Right lung (tissue), 10 donors: Measurements from ENCODE around the gene UGT2A3. TPM values are rescaled to one million over a fixed set of nuclear protein-coding genes. Genes with fewer than 3 reads are reported as not detected.
"Not testable (repeated sequence)": the region's sequence is repeated elsewhere in the genome, so short reads cannot be mapped to it uniquely, and the experiment has no call there.

ENCODE experiments used
- DNase-seq, 2 donors: peaks; one replicate each; pipeline ENCODE4 v3.0.0-alpha.2; 2013
- long read RNA-seq, 8 donors: transcript quantifications; one replicate each; lab custom pipeline, GENCODE V29; 2026
- polyA plus RNA-seq, 5 donors: library from polyadenylated mRNA; unstranded; fragments of 120-200 nt; gene quantifications; one replicate each; pipeline versions ENCODE4 v1.2.1 to v1.2.3, GENCODE V29; 2013; ENCODE audit warnings: inconsistent platforms in 1 of 5, low replicate concordance in 1 of 5; ENCODE audit not compliant: insufficient read length in 5 of 5, insufficient read depth in 1 of 5

UGT2A3 gene
- polyA plus RNA-seq: 10 to 100 TPM in 1 of 5 donors, 1 to 10 TPM in 4; 2.5 to 20.8 (median 5.3) TPM
- long read RNA-seq, donor 1, partial matches to known transcripts: 0 of 2 reads
- long read RNA-seq, donor 1, other reads (novel, unspliced or antisense): 0 of 2 reads
- long read RNA-seq, donor 2, partial matches to known transcripts: 12 of 13 reads
- long read RNA-seq, donor 2, other reads (novel, unspliced or antisense): 0 of 13 reads
- long read RNA-seq, donor 3, partial matches to known transcripts: 40 of 42 reads
- long read RNA-seq, donor 3, other reads (novel, unspliced or antisense): 0 of 42 reads
- long read RNA-seq, donor 4: 0 reads
- long read RNA-seq, donor 5, partial matches to known transcripts: 109 of 109 reads
- long read RNA-seq, donor 5, other reads (novel, unspliced or antisense): 0 of 109 reads
- long read RNA-seq, donor 6, partial matches to known transcripts: 0 of 1 reads
- long read RNA-seq, donor 6, other reads (novel, unspliced or antisense): 0 of 1 reads
- long read RNA-seq, donor 7, partial matches to known transcripts: 79 of 82 reads
- long read RNA-seq, donor 7, other reads (novel, unspliced or antisense): 0 of 82 reads
- long read RNA-seq, donor 8: 0 reads

DNA sequence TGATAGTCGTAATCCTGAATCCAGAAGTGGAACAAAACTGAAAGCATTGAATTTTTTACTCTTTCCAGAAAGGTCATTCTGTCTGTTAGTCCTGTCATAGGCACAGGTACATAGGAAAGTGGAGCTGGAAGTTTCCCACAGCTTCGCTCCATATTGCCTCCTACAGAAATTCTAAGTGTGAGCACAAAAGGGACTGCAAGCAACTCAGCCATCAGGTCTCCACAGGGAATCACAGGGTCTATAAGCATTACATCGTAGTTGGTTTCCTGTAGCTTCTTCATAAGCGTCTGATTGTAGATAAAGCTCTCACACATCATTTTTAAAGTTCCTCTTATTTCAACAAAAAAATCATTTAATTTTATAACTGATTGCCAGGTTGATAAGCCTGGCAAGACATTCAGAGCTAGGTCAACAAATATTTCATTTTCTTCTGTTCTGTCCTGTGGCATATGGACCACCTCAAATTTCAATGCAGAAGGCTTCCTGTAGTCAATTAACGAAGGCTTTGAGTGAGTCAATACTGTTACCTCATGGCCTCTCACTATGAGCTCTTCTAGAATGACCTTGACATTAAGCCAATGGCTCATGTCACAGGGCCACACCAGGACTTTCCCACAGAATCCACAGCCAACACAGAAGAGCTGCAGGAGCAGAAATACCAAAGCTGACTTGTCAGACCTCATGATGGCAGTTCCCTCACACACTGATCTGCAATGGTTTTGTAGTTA is at the start of gene UGT2A3:
UGT2A3 (minus strand) TSS at position 727 of the 728 bp plus-strand sequence; CDS start at position 683, 44 bp downstream.
- DNase-seq: no peak

DNA sequence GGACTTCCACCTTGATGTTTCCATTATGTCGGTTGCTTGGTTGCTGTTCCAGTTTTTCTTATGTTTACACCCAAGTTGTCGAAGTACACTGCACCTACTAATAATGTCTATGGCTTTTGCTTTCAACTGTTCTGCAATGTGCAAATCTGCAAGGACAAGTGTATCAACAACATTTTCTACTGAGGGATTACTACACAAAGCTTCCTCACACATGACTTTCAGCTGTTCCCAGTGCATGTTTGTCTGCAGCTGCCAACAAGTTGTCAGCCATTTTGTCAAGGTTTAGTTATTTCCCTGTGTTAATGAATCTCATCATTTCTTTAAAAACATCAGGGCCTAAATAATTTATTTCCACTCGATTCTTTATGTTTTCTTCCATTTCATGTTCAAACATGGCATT is 45.4 kb upstream of the UGT2A3 start:
- no peak for DNase-seq

DNA sequence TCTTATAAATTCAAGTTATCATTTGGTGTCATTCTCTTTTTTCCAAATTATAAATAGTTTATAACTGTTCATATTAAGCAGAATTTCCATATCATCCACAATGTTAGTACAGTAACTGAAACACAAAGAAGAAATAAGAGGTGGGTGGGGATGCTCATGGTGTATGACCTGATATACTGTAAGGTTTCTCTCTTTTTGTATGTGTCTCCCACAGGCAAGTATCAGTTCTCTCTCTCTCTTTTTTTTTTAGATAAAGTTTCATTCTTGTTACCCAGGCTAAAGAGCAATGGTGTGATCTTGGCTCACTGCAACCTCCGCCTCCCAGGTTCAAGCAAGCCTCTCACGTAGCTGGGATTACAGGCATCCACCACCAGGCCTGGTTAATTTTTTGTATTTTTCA is 43.7 kb upstream of the UGT2A3 start:
- no peak for DNase-seq

DNA sequence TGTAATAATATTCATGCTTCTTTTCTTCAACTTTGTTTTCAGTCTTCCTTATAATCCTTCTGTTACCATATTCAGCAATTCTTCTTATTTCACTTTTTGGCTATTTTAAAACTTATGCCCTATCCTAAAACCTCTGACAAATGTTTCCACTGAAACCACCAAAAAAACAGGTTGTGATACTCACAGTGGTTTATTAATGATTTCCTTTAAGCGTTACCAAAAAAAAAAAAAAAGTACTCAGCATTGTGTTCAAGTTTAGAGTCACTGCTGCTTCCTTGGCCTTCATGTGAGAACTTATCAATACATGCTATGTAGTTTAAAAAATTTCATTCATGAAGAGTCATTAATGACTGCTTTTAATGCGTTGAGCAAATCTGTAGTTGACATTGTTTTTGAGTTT is 35.4 kb upstream of the UGT2A3 start:
- no peak for DNase-seq

DNA sequence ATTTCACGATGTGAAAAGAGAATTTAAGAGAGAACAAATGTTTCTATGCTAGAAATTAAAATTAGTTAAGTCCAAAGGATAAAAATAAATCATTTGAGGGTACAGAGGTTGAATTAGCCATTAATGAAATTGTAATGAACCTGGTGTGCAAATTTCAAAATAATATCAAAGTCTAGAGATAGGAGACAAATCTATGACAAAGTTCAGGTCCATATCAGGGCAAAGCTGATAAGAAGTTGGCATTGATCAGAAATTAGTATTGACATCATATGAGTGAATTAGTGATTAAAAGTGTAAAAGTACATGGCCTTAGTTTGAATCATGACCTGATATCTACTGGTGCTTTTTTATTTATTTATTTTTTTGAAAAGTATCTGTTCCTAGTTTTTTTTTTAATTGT is 33.8 kb upstream of the UGT2A3 start:
- DNase-seq: no peak

DNA sequence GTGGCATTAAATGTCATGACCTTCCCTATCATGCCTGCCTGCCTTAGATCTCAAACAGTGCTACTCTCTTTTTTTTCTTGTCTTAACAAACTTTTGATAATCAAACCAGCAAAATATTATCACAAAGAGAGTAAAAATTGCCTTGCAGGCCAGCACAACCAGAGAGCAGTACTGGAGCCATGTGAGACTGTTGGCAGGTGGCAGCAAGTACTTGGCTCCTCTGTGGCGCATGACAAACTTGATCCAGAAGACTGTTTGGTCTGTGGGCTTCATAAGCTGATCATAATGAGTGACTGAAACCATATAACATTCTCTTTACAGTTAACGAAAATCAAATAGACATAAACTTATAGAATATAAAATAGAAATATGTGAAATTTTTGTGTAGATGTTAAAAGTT is 33.3 kb upstream of the UGT2A3 start:
- no peak for DNase-seq

DNA sequence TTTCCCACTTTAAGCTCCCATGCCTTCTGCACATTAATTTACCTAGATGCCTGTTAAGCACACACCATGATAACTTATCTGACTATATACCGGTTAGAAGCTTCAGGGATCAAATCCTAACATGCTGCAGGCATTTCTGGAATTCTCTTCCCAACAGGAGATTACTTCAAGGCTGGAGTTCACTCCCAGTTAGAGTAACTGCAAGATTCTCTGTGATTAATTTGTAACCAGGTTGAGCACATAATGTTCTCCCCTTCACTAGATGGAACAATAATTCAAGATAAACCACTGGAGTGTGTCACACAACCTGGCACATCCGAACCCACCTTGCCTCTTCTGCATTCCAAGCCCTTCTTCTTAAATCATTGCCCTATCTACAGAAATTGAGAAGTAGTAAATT is 11.8 kb upstream of the UGT2A3 start:
- DNase-seq: no peak

DNA sequence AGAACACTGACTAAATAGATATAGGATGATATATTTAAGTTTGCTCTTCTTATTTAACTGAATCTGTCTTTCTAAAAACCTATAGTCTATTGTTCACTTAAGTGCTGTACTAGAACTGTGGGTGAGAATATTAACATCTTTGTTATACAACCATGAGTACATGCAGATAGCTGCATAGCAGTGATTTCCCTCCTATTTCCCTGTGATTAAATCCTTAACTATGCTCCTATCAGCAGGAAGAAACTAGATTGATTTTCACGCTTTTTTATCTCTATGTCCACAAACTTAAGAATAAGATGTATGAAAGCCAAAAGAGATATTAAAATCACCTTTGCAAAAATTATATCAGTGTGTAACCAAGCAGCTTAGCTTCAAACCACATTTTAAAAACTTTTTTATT is 11.3 kb upstream of the UGT2A3 start:
- DNase-seq: no peak

DNA sequence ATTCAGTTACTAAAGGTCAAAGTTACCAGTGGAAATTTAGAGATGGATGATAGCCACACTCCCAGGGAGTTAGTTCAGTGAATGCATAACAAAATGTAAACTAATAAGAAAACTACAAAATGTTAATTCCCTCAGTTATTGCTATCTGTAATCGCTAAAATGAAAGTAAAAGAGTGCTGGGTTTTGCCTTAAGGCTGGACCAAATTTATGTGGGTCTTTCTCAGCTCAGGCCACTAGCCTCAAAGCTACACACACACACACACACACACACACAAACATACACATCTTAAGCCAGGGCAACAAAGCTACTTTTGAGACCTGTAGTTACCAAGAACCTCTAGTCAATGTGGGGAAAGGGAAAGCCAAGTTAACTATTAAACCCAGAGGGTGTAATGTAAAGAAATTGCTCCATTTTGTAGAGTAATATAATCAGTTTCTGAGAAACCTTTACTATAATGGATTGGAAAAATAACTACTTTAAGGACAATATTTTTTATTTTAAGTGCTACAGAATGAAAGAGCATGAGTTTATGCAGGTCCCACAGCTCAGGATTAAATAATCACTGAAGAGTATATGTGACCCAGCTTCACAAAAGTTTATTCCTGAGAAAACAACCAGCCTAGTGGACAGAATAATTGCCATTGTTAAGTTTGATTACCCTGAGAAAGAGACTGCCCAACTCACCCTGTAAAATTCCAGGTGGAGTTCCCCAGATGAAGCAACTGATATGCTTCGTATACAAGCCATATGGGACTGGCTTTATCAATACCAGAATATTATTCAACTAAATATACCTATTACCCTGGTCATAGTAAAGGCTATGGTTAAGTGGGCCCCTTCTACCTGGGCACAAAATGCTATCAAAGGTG is 8.9 kb upstream of the UGT2A3 start:
- DNase-seq: no peak

DNA sequence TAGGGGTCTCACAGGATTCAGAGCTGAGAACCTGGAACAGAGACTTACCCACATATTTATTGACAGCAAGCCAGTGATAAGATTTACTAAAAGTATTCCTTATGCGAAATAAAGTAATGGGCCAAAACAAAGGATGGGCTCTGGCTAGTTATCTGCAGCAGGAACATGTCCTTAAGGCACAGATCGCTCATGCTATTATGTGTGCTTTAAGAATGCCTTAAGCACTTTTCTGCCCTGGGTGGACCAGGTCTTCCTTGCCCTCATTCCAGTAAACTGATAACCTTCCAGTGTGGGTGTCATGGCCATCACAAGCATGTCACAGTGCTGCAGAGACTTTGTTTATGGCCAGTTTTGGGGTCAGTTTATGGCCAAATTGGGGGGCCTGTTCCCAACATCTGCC is 7.5 kb upstream of the UGT2A3 start:
- not testable (repeated sequence) for DNase-seq

DNA sequence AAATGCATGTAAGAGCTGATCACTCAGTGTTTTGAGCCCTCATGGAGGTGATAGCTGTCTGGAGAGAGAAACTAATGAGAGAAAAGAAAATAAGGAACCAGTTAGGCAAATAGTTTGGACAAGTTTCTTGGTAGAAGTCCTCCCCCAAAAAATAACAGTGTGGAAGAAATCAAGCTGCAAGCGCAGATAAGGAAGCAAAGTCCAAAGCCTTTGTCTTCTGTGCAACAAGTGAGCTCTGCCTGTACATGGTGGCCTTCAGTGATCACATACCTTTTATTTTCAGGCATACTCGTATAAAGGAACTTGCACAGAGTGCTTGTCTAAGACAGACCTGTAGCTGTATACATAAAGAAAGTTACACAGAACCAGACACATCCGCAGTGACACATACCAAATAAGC is 2.5 kb upstream of the UGT2A3 start:
- DNase-seq: no peak

DNA sequence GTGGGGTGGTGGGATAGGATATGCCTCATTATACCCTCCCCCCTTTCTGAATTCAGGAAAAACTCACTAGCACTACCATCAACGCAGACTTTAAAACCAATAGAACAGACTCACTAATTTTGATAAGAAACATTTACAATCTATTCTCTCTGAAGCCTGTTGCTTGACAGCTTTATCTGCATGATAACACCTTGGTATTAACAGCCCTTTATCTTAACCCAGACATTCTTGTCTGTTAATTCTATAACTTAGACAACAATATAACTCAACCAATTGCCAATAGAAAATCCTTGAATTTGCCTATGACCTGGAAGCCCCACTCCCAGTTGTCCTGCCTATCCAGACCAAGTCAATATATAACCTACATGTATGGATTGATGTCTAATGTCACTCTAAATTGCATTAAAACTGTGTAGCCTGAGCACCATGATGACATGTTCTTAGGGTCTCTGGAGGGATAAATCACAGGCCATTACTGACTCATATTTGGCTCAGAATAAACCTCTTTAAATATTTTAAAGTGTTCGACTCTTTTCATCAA is 1.5 kb upstream of the UGT2A3 start:
- no peak for DNase-seq

DNA sequence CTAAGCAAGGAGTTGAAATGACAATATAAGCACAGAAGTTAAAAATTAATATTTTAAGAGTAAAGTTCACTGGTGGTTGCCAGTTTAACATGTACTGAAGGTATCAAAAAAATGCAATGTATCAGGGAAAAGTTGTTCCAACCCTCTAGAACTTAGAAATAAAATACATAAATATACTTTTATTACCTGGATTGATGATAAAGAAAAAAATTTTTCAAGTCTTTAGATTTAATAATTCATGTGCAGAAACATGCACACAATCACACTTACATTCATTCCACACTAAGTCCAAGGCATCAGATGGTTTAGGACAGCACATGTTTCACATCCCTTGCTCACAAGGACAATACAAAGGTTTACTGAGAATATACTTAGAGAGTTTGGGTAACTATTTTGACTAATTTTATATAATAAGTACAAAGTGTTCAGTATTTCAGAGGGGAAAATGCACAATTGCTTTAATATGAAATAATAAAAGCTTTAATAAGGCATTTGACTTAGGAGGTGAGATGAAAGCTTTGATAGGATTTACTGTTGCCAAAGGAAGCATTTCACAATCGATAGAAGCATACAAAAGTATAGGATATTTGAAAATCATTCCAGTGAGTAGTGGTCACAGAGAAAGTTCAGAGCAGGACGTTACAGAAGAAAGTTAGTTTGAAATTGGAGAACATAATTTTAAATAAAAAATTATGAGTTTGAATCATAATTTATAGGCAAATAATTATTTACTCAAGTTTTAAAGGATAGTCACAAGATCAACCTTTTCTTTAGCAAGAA is 392 bp upstream of the UGT2A3 start:
- DNase-seq: no peak

DNA sequence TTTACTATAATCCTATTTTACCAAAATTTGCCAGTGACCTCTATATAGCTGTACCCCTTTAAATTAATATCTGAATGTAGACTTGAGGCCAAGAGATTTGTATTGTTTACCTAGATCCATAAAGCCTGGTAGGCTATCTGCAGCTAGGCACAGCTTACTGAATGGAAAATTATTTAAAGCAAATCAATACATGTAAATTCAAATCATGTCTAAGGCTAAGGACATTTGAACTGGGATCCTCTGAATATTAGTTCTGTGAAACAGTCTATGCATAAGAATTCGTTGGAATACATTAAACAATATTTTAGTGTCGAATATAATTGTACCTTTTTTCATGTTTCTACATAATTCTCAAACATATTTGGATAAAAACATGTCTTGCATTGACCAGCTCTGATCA is 1.6 kb downstream of the UGT2A3 start:
- no peak for DNase-seq

DNA sequence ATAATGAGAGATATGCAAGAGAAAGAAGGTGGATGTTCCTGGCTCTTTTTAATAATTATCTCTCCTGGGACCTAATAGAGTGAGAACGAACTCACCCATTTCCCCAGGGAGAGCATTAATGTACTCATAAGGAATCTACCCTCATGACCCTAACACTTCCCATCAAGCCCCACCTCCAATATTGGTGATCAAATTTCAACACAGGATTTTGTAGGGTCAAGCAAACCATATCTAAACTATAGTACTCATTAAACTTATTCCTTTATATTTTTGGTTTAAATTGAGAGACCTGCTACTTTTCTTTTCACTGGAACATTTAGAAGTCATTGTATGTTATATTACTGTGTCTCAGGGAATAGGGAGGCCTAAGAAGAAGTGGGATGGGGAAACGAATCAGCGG is 2.6 kb downstream of the UGT2A3 start:
- no peak for DNase-seq

DNA sequence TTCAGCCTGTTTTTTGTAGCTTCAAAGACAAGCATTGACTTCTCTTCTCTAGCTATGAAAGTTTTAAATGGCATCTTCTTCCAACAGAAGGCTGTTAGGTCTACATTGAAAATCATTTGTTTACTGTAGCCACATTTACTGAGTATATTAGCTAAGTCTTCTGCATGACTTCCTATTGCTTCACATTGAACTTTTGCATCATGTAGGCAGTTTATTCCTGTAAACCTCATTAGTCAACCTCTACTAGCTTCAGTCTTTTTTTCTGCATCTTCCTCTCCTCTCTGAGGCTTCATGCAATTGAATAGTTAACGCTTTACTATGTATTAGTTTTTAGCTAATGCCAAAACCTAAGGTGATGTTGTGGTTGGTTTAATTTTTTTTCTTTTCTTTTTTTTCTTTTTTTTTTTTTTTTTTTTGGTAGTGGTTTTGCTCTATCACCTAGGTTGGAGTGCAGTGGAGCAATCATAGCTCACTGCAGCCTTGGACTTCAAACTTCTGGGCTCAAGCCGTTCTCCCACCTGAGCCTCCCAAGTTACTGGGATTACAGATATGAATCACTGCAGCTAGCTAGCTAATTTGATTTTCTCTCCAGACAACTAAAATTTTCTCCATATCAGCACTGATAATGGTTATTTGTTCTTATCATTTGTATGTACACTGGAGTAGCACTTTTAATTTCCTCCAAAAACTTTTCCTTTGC is 3.4 kb downstream of the UGT2A3 start:
- DNase-seq: no peak

DNA sequence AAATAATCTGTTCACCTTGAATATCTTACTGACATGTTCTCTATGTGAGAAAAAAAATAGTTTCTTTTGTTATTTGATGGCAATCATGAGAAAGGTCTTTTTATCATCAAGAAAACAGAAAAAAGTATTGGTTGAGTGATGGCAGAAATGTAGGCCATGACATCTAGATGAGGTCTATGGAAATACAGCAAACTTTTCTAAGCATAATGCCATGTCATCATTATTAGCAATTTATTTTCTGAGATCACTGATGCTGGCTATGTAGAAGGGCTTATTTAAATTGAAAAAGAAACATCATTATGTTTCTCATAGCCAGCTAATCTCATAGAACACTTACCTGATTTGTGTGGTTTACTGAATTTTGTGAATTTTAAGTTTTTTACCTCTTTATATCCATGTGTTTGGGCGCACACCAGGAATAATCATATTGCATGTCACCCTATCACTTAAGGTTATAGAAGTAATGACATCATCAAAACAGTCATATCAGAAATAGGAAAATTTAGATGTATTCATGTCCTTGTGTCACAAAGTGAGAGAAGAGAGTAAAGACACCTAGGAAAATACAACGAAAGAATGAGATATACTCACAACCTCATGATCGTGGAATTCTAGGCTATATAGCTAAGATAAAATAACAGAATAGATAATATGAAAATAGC is 22.4 kb downstream of the UGT2A3 start:
- DNase-seq: no peak

DNA sequence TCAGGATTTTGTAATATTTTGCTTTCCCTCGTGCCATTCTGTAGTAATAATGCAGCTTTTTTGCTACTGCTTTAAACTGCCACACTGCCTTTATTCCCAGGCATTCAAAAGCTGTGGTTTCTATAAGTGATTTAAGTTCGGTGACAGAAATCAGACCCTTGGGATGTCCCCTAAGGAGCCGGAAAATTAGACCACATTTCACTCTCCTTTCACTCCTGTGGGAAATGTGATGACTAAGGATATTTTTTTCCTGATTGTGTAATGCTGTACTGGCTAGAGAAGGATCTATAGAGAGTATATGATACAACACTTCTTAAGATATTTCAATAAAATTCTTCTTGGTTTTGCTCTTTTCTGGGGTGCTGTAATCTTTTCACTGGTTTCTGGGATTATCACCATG is 24.4 kb downstream of the UGT2A3 start:
- DNase-seq: no peak

DNA sequence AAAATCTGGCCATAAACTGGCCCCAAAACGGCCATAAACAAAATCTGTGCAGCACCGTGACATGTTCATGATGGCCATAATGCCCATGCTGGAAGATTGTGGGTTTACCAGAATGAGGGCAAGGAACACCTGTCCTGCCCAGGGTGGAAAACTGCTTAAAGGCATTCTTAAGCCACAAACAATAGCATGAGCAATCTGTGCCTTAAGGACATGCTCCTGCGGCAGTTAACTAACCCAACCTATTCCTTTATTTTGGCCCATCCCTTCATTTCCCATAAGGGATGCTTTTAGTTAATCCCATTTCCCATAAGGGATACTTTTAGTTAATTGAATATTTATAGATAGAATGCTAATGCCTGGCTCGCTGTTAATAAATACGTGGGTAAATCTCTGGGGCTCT is 29.4 kb downstream of the UGT2A3 start:
- not testable (repeated sequence) for DNase-seq

DNA sequence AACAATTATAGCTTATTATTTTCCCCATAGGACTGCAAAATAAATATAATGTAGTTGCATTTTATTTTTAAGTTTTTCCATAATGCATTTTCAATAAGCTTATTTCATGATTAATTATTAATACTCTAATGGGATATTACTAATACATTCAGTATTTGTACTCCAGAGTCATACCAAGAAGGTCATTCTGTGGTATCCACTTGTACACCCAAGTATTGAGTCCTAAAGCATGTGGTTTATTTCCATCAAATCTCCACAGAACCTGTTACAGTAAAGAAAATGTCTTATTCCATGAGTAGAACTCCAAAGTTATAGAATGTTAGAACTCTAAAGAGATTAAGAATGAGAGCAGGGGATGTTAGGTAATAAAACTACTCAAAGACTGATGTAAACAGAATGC is 30.6 kb downstream of the UGT2A3 start:
- no peak for DNase-seq
